ENCODE data around the gene TSKU. TPM values are rescaled to one million over a fixed set of nuclear protein-coding genes. Genes with fewer than 3 reads are reported as not detected.

The TSKU gene
- total and polyA plus RNA-seq, 8 donors, result 2.7 to 25.2 (median 10.7) TPM

GRCh38 chr11:76747153-76747914 is 35.8 kb upstream of the TSKU start:
- Histone ChIP-seq H3K27me3 (no peaks in the 10 kb centered on the region), H3K9me3 (no peaks in the 10 kb centered on the region), H3K36me3 (no peaks in the 10 kb centered on the region), H3K4me3 (no peak overlapping the region), H3K27ac (no peak overlapping the region), H3K4me1 (no peaks in the 10 kb centered on the region)
- intact Hi-C loops (cut with DNase I), result no loop called here
- DNase-seq, result no peak
- no peak for FAIRE-seq
- no peak for ATAC-seq
- WGBS, 2 donors, result 86% methylated on average over 8 of the region's 8 CpGs
- TF ChIP-seq CTCF (IDR thresholded peaks at IDR 0.05), result no peak

- FAIRE-seq (no peak), ATAC-seq (no peak), DNase-seq (no peak)
- Histone ChIP-seq H3K27me3 (no peaks in the 10 kb centered on the region), H3K4me1 (no peaks in the 10 kb centered on the region), H3K9me3 (no peaks in the 10 kb centered on the region), H3K36me3 (no peaks in the 10 kb centered on the region), H3K4me3 (no peak overlapping the region), H3K27ac (no peak overlapping the region)
- 79 to 84% methylated on average over 13 of the region's 13 CpGs for WGBS, 2 donors
- intact Hi-C loops (cut with DNase I), result no loop called here
- no peak for TF ChIP-seq CTCF (IDR thresholded peaks at IDR 0.05)
These were observed 35.0 kb upstream of the TSKU start for GRCh38 chr11:76747915-76748860.

DNA sequence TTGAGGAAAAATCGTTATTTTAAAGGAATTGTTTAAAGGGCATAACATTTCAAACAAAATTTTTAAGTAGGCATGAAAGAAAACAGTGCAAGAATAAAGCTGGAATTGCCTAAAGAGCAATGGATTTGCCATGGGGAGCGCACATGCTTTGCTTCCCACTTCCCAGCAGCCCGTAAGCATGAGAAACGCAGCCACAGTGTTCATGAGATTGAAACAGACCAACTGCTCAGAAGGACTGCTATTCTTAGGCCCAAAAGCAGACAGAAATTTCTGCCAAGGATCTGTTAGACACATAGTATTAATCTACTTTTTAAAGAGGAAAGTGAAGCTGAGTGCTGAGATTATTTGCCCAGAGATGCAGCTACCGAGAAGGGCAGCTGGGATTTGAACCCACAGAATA is 34.2 kb upstream of the TSKU start:
- Histone ChIP-seq H3K27me3 (no peaks in the 10 kb centered on the region), H3K4me3 (no peak overlapping the region), H3K27ac (no peak overlapping the region), H3K9me3 (no peaks in the 10 kb centered on the region), H3K4me1 (no peaks in the 10 kb centered on the region), H3K36me3 (no peaks in the 10 kb centered on the region)
- intact Hi-C loops (cut with DNase I), result no loop called here
- 84 to 85% methylated on average over 5 of the region's 5 CpGs for WGBS, 2 donors
- no peak for FAIRE-seq
- no peak for DNase-seq
- ATAC-seq, result no peak
- TF ChIP-seq CTCF (IDR thresholded peaks at IDR 0.05), result no peak

GRCh38 chr11:76750067-76750466 is 33.1 kb upstream of the TSKU start:
- Histone ChIP-seq H3K4me3 (no peak overlapping the region), H3K27ac (no peak overlapping the region), H3K9me3 (no peaks in the 10 kb centered on the region), H3K36me3 (no peaks in the 10 kb centered on the region), H3K27me3 (no peaks in the 10 kb centered on the region), H3K4me1 (no peaks in the 10 kb centered on the region)
- FAIRE-seq, result no peak
- ATAC-seq, result no peak
- TF ChIP-seq CTCF (IDR thresholded peaks at IDR 0.05), result no peak
- DNase-seq, result no peak
- 82 to 86% methylated on average over 2 of the region's 2 CpGs for WGBS, 2 donors
- intact Hi-C loops (cut with DNase I), result no loop called here
